Measurements from ENCODE around the gene DAB2IP.

DAB2IP gene

DNA sequence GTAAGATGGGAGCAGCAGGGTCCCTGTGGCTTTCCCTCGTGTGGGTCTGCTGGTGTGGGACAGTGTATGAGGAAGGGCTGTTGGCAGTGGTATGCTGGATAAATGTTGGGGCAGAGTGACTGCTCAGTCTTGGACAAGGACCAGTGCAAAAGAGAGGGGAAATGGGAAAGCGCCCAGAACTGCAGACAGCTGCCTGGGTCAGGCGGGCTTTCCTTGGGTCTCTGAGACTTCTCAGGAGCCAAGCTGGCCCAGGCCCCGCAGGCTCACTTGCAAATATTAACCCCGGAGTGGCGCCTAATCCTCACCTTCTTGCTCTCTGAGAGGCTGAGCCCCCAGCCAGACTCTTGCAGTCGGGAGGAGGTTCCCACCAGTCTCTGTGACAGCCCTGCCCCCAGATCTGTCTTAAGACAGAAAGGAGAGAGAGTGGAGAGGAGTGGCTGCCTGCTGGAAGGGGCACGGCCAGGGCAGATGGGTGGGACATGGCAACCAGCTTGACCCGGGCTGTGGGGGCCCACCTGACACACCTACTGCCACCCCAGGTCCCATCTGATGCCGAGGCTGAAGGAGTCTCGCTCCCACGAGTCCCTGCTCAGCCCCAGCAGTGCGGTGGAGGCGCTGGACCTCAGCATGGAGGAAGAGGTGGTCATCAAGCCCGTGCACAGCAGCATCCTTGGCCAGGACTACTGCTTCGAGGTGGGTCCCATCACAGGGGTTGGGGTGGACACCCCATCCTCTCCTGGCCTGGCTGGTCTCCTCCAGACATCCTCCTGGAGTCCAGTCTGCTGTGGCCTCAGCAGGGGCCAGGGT is 105.2 kb downstream of the DAB2IP start:
- no peak for DNase-seq (ENCODE audit: extremely low read depth, low read depth)
- H3K4me3 ChIP-seq (replicated peaks; ENCODE audit: low read depth, low read length): no peak overlapping the region
- TF ChIP-seq, protein P1, sequence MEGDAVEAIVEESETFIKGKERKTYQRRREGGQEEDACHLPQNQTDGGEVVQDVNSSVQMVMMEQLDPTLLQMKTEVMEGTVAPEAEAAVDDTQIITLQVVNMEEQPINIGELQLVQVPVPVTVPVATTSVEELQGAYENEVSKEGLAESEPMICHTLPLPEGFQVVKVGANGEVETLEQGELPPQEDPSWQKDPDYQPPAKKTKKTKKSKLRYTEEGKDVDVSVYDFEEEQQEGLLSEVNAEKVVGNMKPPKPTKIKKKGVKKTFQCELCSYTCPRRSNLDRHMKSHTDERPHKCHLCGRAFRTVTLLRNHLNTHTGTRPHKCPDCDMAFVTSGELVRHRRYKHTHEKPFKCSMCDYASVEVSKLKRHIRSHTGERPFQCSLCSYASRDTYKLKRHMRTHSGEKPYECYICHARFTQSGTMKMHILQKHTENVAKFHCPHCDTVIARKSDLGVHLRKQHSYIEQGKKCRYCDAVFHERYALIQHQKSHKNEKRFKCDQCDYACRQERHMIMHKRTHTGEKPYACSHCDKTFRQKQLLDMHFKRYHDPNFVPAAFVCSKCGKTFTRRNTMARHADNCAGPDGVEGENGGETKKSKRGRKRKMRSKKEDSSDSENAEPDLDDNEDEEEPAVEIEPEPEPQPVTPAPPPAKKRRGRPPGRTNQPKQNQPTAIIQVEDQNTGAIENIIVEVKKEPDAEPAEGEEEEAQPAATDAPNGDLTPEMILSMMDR (IDR thresholded peaks at IDR 0.05; ENCODE audit: low read depth, low read length, missing control alignments): no peak

DNA sequence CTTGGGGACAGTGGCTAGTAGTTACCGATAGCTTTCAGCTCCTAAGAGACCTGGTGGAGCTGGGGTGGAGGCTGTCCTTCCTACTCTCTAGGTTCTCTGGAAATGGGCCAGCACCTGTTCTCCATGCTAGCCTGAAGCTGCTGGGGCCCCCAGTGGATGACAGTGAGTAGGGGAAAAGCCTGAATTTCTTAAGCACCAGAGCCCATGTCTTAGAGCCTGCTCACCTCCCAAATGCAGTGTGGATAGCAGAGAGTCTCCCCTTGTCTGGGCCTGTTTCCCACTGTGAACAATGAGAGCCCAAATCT is 105.8 kb downstream of the DAB2IP start:
- TF ChIP-seq, protein P1 (IDR thresholded peaks at IDR 0.05; ENCODE audit: low read depth, low read length, missing control alignments): no peak
- DNase-seq (ENCODE audit: extremely low read depth, low read depth): no peak
- H3K4me3 ChIP-seq (replicated peaks; ENCODE audit: low read depth, low read length): no peak overlapping the region

DNA sequence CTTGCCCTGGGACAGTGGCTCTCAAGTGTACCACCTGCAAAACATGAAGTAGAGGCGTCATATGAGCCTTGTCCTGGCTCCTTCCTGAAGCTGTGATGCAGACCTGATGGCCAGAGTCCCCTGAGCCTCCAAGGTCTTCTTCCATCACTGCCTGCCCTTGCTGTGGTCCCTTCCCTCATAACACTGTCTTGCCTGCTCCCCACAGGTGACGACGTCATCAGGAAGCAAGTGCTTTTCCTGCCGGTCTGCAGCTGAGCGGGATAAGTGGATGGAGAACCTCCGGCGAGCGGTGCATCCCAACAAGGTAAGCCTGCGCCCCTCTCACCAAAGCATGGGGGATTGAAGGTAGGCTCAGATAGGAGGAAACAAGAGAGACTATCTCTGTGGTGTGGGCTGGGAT is 107.3 kb downstream of the DAB2IP start:
- no peak overlapping the region for H3K4me3 ChIP-seq (replicated peaks; ENCODE audit: low read depth, low read length)
- TF ChIP-seq, protein P1 (IDR thresholded peaks at IDR 0.05; ENCODE audit: low read depth, low read length, missing control alignments): no peak
- no peak for DNase-seq (ENCODE audit: extremely low read depth, low read depth)

DNA sequence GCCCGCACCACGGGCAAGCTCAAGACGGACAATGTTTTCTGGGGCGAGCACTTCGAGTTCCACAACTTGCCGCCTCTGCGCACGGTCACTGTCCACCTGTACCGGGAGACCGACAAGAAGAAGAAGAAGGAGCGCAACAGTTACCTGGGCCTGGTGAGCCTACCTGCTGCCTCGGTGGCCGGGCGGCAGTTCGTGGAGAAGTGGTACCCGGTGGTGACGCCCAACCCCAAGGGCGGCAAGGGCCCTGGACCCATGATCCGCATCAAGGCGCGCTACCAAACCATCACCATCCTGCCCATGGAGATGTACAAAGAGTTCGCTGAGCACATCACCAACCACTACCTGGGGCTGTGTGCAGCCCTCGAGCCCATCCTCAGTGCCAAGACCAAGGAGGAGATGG is 108.6 kb downstream of the DAB2IP start:
- DNase-seq (ENCODE audit: extremely low read depth, low read depth): no peak
- TF ChIP-seq, protein P1 (IDR thresholded peaks at IDR 0.05; ENCODE audit: low read depth, low read length, missing control alignments): no peak
- no peak overlapping the region for H3K4me3 ChIP-seq (replicated peaks; ENCODE audit: low read depth, low read length)

DNA sequence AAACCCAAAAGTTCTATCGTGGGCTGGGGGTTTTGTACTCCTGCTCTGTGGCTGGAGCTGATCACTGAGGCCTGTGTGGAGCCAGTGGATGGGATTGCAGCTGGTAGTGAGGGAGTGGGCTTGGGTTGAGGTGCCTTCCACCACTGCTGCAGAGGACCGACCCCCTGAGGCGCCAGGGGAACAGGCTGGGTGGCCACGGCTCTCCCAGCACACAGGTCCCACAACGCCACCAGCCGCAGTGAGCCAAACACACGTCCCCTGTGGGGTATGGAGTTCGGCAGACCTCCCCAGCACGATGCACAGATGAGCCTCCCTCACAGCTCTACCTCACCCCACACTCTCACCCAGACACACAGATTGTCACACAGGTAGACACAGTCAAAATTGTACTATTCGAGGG is 109.1 kb downstream of the DAB2IP start:
- H3K4me3 ChIP-seq (replicated peaks; ENCODE audit: low read depth, low read length): no peak overlapping the region
- DNase-seq (ENCODE audit: extremely low read depth, low read depth): no peak
- TF ChIP-seq, protein P1 (IDR thresholded peaks at IDR 0.05; ENCODE audit: low read depth, low read length, missing control alignments): no peak

DNA sequence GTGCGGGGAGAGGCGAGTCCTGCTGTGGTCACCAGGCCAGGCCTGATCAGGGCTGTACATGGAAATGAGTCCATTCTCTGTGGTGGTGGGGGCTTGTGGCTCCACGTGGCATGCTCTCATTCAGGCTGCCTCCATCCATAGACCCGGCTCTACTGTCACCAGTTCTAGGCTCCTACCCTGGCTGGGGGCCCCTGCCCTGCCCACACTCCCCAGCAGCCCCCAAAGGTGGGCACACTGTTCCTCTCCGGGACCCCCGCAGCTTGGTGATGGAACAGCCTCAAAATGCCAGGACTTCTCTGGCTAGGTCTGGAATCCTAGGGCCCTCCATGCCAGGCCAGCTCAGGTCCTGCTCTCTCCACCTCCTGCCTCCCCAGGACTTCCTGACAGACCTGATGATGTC is 111.7 kb downstream of the DAB2IP start:
- DNase-seq (ENCODE audit: extremely low read depth, low read depth): no peak
- no peak overlapping the region for H3K4me3 ChIP-seq (replicated peaks; ENCODE audit: low read depth, low read length)
- TF ChIP-seq, protein P1 (IDR thresholded peaks at IDR 0.05; ENCODE audit: low read depth, low read length, missing control alignments): no peak
